HepG2 (cell line): ENCODE results near the gene RGP1. TPM values are rescaled to one million over a fixed set of nuclear protein-coding genes. Genes with fewer than 3 reads are reported as not detected.
A peak's percentile ranks its signal among the peaks of the same experiment; 100 is the strongest.

ENCODE experiments used
- ATAC-seq: fragments of 200-7000 bp; cut with Tn5 transposase; 3 replicates; pipeline ENCODE4 v1.9.1; 2020; ENCODE audit warnings: mild to moderate bottlenecking, moderate library complexity
- BruUV-seq: library from RNA; stranded (reverse); fragments of 400-500 nt; replicated peaks from 2 replicates; lab custom pipeline; 2021; lab: Mats Ljungman, UMichigan
- CTCF ChIA-PET: fragments of 300-600 bp; formaldehyde crosslinking; extraction: SDS; loops from one replicate; lab custom pipeline; 2021; ENCODE audit warnings: low total read pairs, inconsistent platforms, low intra/inter-chr PET ratio; lab: Yijun Ruan, JAX
- POLR2A ChIA-PET: fragments of 350-600 bp; sonication (Branson Sonifier 250); formaldehyde crosslinking; loops from one replicate; lab custom pipeline; 2020; ENCODE audit warnings: antibody characterized with exemption, inconsistent platforms; lab: Yijun Ruan, JAX
- DNase-seq: peaks from one replicate; pipeline ENCODE4 v3.0.0-alpha.2; 2015; ENCODE audit warnings: low spot score
- FAIRE-seq: peaks from 3 replicates; lab custom pipeline; 2011; peaks lifted over from hg19 to GRCh38; lab: Jason Lieb, UNC
- H2AFZ ChIP-seq: one replicate; pipeline ENCODE4 v1.6.1; 2011; ENCODE audit warnings: low read length, inconsistent platforms
- H3K27ac ChIP-seq: fragments of 300-600 bp; 3 replicates; pipeline ENCODE4 v1.8.0; 2011; ENCODE audit warnings: mixed run types, mild to moderate bottlenecking, mixed read lengths, low read length, inconsistent platforms; ENCODE audit not compliant: insufficient read depth; ENCODE audit errors: extremely low read length
- H3K27me3 ChIP-seq, 2 experiments: fragments of 200-600 bp in 1 of 2; 2 replicates in 1 of 2; 3 replicates in 1 of 2; pipeline versions ENCODE4 v1.6.0 to v1.8.0; 2011; ENCODE audit warnings: low read length in 2 of 2, mild to moderate bottlenecking in 2 of 2, moderate library complexity in 2 of 2, inconsistent platforms in 1 of 2; ENCODE audit not compliant: insufficient read depth in 2 of 2, control insufficient read depth in 1 of 2
- H3K36me3 ChIP-seq, 2 experiments: fragments of 200-600 bp in 1 of 2; replicated peaks in 1 of 2; 2 replicates in 1 of 2; 3 replicates in 1 of 2; pipeline versions ENCODE4 v1.5.1 to v1.8.0; 2011; ENCODE audit warnings: low read length in 2 of 2, inconsistent platforms in 1 of 2; ENCODE audit not compliant: insufficient read depth in 2 of 2, control insufficient read depth in 1 of 2
- H3K4me1 ChIP-seq: 2 replicates; pipeline ENCODE4 v1.5.1; 2012; ENCODE audit warnings: low read length, inconsistent platforms; ENCODE audit not compliant: insufficient read depth
- H3K4me2 ChIP-seq: 2 replicates; pipeline ENCODE4 v1.6.0; 2011; ENCODE audit warnings: low read depth, low read length, inconsistent platforms
- H3K4me3 ChIP-seq, 3 experiments: fragments of 200-600 bp in 1 of 3; sonication (generic), shearing (Covaris generic) in 1 of 3; replicated peaks in 1 of 3; 2 replicates each; pipeline ENCODE4 v1.5.1; 2011 to 2016; ENCODE audit warnings: low read length in 3 of 3, inconsistent platforms in 2 of 3, low read depth in 2 of 3, mild to moderate bottlenecking in 2 of 3, control low read depth in 1 of 3, mixed read lengths in 1 of 3; ENCODE audit not compliant: insufficient read depth in 1 of 3
- H3K79me2 ChIP-seq: one replicate; pipeline ENCODE4 v1.6.1; 2011; ENCODE audit warnings: low read length, inconsistent platforms; ENCODE audit not compliant: insufficient read depth
- H3K9ac ChIP-seq: 2 replicates; pipeline ENCODE4 v1.6.0; 2011; ENCODE audit warnings: mild to moderate bottlenecking, low read depth, low read length, inconsistent platforms; ENCODE audit not compliant: insufficient read depth
- H3K9me3 ChIP-seq: 2 replicates; pipeline ENCODE4 v1.5.1; 2012; ENCODE audit warnings: mild to moderate bottlenecking, low read length
- H4K20me1 ChIP-seq: 2 replicates; pipeline ENCODE4 v1.6.0; 2011; ENCODE audit warnings: inconsistent platforms, mild to moderate bottlenecking, low read length, moderate library complexity; ENCODE audit not compliant: insufficient read depth
- FOSL1 ChIP-seq: sonication (generic); formaldehyde crosslinking; IDR thresholded peaks from 2 replicates; pipeline ENCODE4 v1.9.0; 2021; ENCODE audit warnings: missing genetic modification reagents, borderline replicate concordance
- GATAD1 ChIP-seq: IDR thresholded peaks from 2 replicates; pipeline ENCODE4 v1.6.1; 2016; ENCODE audit warnings: missing genetic modification reagents, missing compliant biosample characterization
- GTF3A ChIP-seq: sonication (generic); formaldehyde crosslinking; conservative IDR thresholded peaks from 2 replicates; pipeline ENCODE4 v1.4.0; 2020; ENCODE audit warnings: mild to moderate bottlenecking, missing genetic modification reagents
- HMGXB4 ChIP-seq, 2 experiments: sonication (generic) in 1 of 2; formaldehyde crosslinking in 1 of 2; IDR thresholded peaks; 2 replicates each; pipeline versions ENCODE4 v1.4.0 to v1.6.1; 2018 to 2020; ENCODE audit warnings: missing genetic modification reagents in 2 of 2, borderline replicate concordance in 1 of 2, low read depth in 1 of 2, mild to moderate bottlenecking in 1 of 2, missing biosample characterization in 1 of 2
- IKZF5 ChIP-seq: IDR thresholded peaks from 2 replicates; pipeline ENCODE4 v1.6.1; 2018; ENCODE audit warnings: missing genetic modification reagents, mild to moderate bottlenecking, missing compliant biosample characterization
- NR2F1 ChIP-seq, 2 experiments: fragments of 450-650 bp in 1 of 2; formaldehyde crosslinking in 1 of 2; IDR thresholded peaks; 2 replicates each; pipeline versions ENCODE4 v1.5.0 to v1.6.1; 2016 to 2020; ENCODE audit warnings: mild to moderate bottlenecking in 1 of 2, missing compliant biosample characterization in 1 of 2, missing genetic modification reagents in 1 of 2, moderate library complexity in 1 of 2
- NRL ChIP-seq: sonication (generic); formaldehyde crosslinking; IDR thresholded peaks from 2 replicates; pipeline ENCODE4 v1.5.0; 2020; ENCODE audit warnings: missing genetic modification reagents, mild to moderate bottlenecking, moderate library complexity, borderline replicate concordance
- RORA ChIP-seq: sonication (generic); formaldehyde crosslinking; IDR thresholded peaks from 2 replicates; pipeline ENCODE4 v1.5.0; 2020; ENCODE audit warnings: mild to moderate bottlenecking, missing genetic modification reagents, moderate library complexity
- SP2 ChIP-seq: sonication (generic); formaldehyde crosslinking; IDR thresholded peaks from 2 replicates; pipeline ENCODE4 v1.5.1; 2020; ENCODE audit warnings: mild to moderate bottlenecking, missing genetic modification reagents
- ZBTB25 ChIP-seq: IDR thresholded peaks from 2 replicates; pipeline ENCODE4 v1.6.1; 2018; ENCODE audit warnings: missing genetic modification reagents
- ZBTB37 ChIP-seq: sonication (generic); formaldehyde crosslinking; IDR thresholded peaks from 2 replicates; pipeline ENCODE4 v1.4.0; 2020; ENCODE audit warnings: mild to moderate bottlenecking, missing genetic modification reagents
- ZFP1 ChIP-seq: IDR thresholded peaks from 2 replicates; pipeline ENCODE4 v1.6.1; 2016
- ZNF17 ChIP-seq: sonication (generic); formaldehyde crosslinking; IDR thresholded peaks from 2 replicates; pipeline ENCODE4 v1.5.0; 2020; ENCODE audit warnings: mild to moderate bottlenecking, missing genetic modification reagents
- ZNF282 ChIP-seq: fragments of 450-650 bp; IDR thresholded peaks from 2 replicates; pipeline ENCODE4 v1.6.1; 2018; ENCODE audit not compliant: partially characterized antibody
- ZNF33B ChIP-seq: sonication (generic); formaldehyde crosslinking; IDR thresholded peaks from 2 replicates; pipeline ENCODE4 v1.5.1; 2020; ENCODE audit warnings: mild to moderate bottlenecking, missing genetic modification reagents
- ZNF432 ChIP-seq: sonication (generic); formaldehyde crosslinking; IDR thresholded peaks from 2 replicates; pipeline ENCODE4 v1.5.0; 2020; ENCODE audit warnings: missing genetic modification reagents, mild to moderate bottlenecking, borderline replicate concordance
- ZNF788 ChIP-seq: sonication (generic); formaldehyde crosslinking; IDR thresholded peaks from 2 replicates; pipeline ENCODE4 v1.5.0; 2020; ENCODE audit warnings: mild to moderate bottlenecking, missing genetic modification reagents, borderline replicate concordance
- ZSCAN21 ChIP-seq: sonication (generic); formaldehyde crosslinking; IDR thresholded peaks from 2 replicates; pipeline ENCODE4 v1.8.0; 2022; ENCODE audit warnings: mild to moderate bottlenecking, missing genetic modification reagents, moderate library complexity, borderline replicate concordance
- WGBS: methylation state at CpG from one replicate; pipeline ENCODE4 v1.1.6; 2017; ENCODE audit warnings: low lambda C conversion rate; 5-methylcytosine and 5-hydroxymethylcytosine counted together
- in situ Hi-C: cut with HindIII; loops from 2 replicates; pipeline ENCODE4 v1.10.0; 2017; ENCODE audit warnings: low pct_unique_long_range_greater_than_20kb; ENCODE audit not compliant: extremely low pct_ligation_motif_present
- intact Hi-C: fragments of 100-400 bp; cut with micrococcal nuclease; formaldehyde crosslinking; loops from one replicate; pipeline ENCODE4 v1.10.0; 2022; ENCODE audit not compliant: unreplicated experiment
- polyA plus RNA-seq, 8 experiments: library from polyadenylated mRNA; depleted of rRNA in 3 of 8; stranded (reverse) in 7 of 8; unstranded in 1 of 8; fragments of >200 nt; fragmentation: Illumina TruSeq in 4 of 8; extraction: Trizol in 4 of 8; gene quantifications; 2 replicates each; pipeline versions ENCODE4 v1.2.1 to v1.2.3, GENCODE V29; 2011 to 2016; ENCODE audit warnings: low read depth in 4 of 8, missing spikeins in 1 of 8, mixed read lengths in 1 of 8; ENCODE audit not compliant: insufficient read depth in 1 of 8
- total RNA-seq, 5 experiments: library from RNA; depleted of rRNA; stranded (reverse); fragments of >200 nt; fragmentation: Illumina TruSeq; extraction: Trizol; gene quantifications; 2 replicates each; pipeline ENCODE4 v1.2.3, GENCODE V29; 2016; ENCODE audit warnings: low read depth in 1 of 5

Gene RGP1
- total and polyA plus RNA-seq, 2 of the 13 experiments (the other 11 are each of a cell fraction or from before 2014, with no cell fraction given): 12.7 to 21.0 TPM

DNA sequence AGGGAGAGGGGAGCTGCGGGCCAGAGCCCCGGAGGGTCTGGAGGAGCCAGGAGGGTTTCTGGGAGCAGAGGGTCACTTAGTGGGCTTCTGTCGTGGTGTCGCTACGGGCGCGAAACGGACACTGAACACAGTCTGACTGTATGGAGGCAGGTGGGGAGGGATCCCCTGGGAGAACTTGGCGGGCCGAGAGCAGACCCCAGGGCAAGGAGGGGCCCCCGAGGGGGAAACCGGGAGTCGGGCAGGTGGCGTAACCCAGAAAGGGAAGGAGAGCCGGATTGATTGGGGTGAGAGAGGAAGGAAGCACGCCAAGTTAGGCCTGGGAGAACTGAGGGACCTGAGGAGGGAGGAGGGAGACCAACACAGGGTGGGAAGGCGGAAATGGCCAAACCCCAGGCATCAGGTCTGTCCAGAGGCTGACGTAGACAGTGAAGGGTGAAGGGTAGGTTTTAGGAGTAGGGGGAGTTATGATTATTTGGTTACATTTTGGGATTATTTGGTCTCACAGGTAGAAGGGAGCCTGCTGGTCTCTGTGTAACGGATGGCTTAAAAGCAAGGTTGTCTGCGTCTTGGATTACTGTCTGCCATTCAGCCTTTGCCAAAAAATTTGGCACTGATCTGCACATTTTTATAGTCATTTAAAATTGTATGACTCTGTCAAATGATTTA, 8.3 kb downstream of the RGP1 start:
- Histone ChIP-seq H3K9ac (peak overlapping the region; percentile 83), H3K9me3 (no peaks in the 10 kb centered on the region), H2AFZ (no peak overlapping the region), H3K4me3 (peak overlapping the region; percentile 82 to 90 (median 89)), H4K20me1 (no peaks in the 10 kb centered on the region), H3K4me1 (peaks cover 33% of the 10 kb centered on the region), H3K27me3 (no peaks in the 10 kb centered on the region; a peak in 1 of 5 replicates), H3K27ac (peak overlapping the region; percentile 95), H3K4me2 (peak overlapping the region; percentile 95), H3K79me2 (peaks cover 39% of the 10 kb centered on the region), H3K36me3 (peaks cover 4 to 13% of the 10 kb centered on the region in 2 experiments; a peak in 2 of 5 replicates)
- WGBS: under 1% methylated on average over 17 of the region's 20 CpGs
- peak; percentile 35 for DNase-seq
- CTCF ChIA-PET: interaction anchor here (0.6 kb wide), 1 partner anchor 135 kb away, joined by 4 read pairs; no protein-coding TSS in a partner anchor
- no TSS peak for BruUV-seq
- intact Hi-C loops (loop anchor here (2.0 kb wide), 1 partner anchor 21 kb away; no protein-coding TSS in a partner anchor), in situ Hi-C loops (no loop called here)
- peak; percentile 75 for FAIRE-seq
- peak; percentile 80 for ATAC-seq
- POLR2A ChIA-PET: interaction anchor here (0.6 to 1.5 kb wide), 10 partner anchors 9 to 334 kb away, joined by 3 to 21 read pairs (median 4); partner anchors contain the start of genes CREB3, GBA2, RGP1 and TLN1
- TF ChIP-seq ZNF788 (CRISPR knock-in tag) (peak; percentile 3; the same call in 1 of the 2 replicates), NR2F1 (CRISPR knock-in tag; IDR thresholded peaks at IDR 0.05) (no peak), GATAD1 (CRISPR knock-in tag) (no peak; the same call in 1 of the 2 replicates), IKZF5 (peak; percentile 35; the same call in 1 of the 2 replicates), ZBTB25 (no peak; the same call in 1 of the 2 replicates), HMGXB4 (CRISPR knock-in tag; IDR thresholded peaks at IDR 0.05; ENCODE audit: borderline replicate concordance in 1 of 2, low read depth in 1 of 2) (no peak; a peak in 2 of 4 replicates), ZFP1 (CRISPR knock-in tag) (no peak), RORA (CRISPR knock-in tag) (no peak), ZNF17 (CRISPR knock-in tag) (no peak), FOSL1 (CRISPR knock-in tag) (no peak), ZNF282 (no peak), ZNF33B (CRISPR knock-in tag) (0 out of 2 replicates have a peak, but pooled peaks have one; percentile 20), NRL (no peak), ZNF432 (CRISPR knock-in tag) (no peak), ZBTB37 (CRISPR knock-in tag) (peak; percentile 75; the same call in 1 of the 2 replicates), GTF3A (CRISPR knock-in tag) (no peak), ZSCAN21 (no peak), SP2 (CRISPR knock-in tag) (no peak)
